ENCODE results near the gene PALMD.

The PALMD gene

GRCh38 chr1:99674115-99675064, 28.5 kb downstream of the PALMD start:
- H3K27ac ChIP-seq = no peak overlapping the region

GRCh38 chr1:99675292-99675691, 29.4 kb downstream of the PALMD start:
- Histone ChIP-seq H3K4me3 (no peak overlapping the region), H3K27ac (no peak overlapping the region)
- no peak for DNase-seq (ENCODE audit: low spot score)
- TF ChIP-seq, protein P1, sequence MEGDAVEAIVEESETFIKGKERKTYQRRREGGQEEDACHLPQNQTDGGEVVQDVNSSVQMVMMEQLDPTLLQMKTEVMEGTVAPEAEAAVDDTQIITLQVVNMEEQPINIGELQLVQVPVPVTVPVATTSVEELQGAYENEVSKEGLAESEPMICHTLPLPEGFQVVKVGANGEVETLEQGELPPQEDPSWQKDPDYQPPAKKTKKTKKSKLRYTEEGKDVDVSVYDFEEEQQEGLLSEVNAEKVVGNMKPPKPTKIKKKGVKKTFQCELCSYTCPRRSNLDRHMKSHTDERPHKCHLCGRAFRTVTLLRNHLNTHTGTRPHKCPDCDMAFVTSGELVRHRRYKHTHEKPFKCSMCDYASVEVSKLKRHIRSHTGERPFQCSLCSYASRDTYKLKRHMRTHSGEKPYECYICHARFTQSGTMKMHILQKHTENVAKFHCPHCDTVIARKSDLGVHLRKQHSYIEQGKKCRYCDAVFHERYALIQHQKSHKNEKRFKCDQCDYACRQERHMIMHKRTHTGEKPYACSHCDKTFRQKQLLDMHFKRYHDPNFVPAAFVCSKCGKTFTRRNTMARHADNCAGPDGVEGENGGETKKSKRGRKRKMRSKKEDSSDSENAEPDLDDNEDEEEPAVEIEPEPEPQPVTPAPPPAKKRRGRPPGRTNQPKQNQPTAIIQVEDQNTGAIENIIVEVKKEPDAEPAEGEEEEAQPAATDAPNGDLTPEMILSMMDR (IDR thresholded peaks at IDR 0.05) = no peak

More at GRCh38 chr1:99674115-99675064, 28.5 kb downstream of the PALMD start:
- TF ChIP-seq, protein P1 (IDR thresholded peaks at IDR 0.05) = no peak
- DNase-seq (ENCODE audit: low spot score) = no peak
- H3K4me3 ChIP-seq = no peak overlapping the region

- TF ChIP-seq, protein P1 (IDR thresholded peaks at IDR 0.05) = no peak
- no peak overlapping the region for H3K27ac ChIP-seq
- no peak for DNase-seq (ENCODE audit: low spot score)
- no peak overlapping the region for H3K4me3 ChIP-seq
Observed at GRCh38 chr1:99675994-99676393, 30.1 kb downstream of the PALMD start.

- Histone ChIP-seq H3K27ac (no peak overlapping the region), H3K4me3 (no peak overlapping the region)
- no peak for DNase-seq (ENCODE audit: low spot score)
- TF ChIP-seq, protein P1 (IDR thresholded peaks at IDR 0.05) = no peak
Observed at GRCh38 chr1:99676876-99677275, 31.0 kb downstream of the PALMD start.

DNA sequence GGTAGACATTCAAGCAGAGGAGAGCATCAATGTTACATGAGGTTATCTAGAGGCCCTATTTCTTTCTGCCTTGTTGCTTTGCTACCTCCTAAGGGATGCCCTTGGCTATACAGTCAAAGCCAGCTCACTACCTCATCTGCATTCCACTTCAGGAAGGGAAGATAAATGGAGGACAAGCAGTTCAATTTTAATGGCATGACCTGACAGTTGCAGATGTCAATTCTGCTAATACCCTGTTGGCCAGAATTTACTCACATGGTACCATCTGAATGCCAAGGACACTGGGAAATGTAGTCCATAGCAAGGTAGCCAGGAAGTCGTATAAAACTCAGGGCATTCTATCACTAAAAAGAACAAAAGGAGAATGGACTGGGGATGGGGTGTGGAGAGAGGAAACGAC, 31.5 kb downstream of the PALMD start:
- DNase-seq (ENCODE audit: low spot score) = no peak
- H3K27ac ChIP-seq = no peak overlapping the region
- TF ChIP-seq, protein P1 (IDR thresholded peaks at IDR 0.05) = no peak
- H3K4me3 ChIP-seq = no peak overlapping the region

- no peak for DNase-seq (ENCODE audit: low spot score)
- TF ChIP-seq, protein P1 (IDR thresholded peaks at IDR 0.05) = no peak
- Histone ChIP-seq H3K4me3 (no peak overlapping the region), H3K27ac (no peak overlapping the region)
Observed at GRCh38 chr1:99680270-99680669, 34.4 kb downstream of the PALMD start.

DNA sequence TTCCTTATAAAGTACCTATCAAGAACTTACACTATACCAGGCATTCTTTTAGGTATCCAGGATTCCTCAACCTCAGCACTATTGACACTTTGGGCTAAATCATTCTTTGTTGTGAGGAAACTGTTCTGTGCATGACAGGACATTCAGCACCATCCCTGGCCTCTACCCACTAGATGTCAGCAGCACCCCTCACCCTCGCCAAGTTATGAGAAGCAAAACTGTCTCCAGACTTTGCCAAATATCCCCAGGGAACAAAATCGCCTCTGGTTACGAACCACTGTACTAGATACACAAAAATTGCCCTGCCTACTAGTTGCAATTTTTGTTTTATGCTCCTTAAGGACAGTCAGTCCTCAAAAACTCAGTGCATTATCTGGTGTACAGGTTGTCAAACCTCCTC, 35.7 kb downstream of the PALMD start:
- TF ChIP-seq, protein P1 (IDR thresholded peaks at IDR 0.05) = no peak
- DNase-seq (ENCODE audit: low spot score) = no peak
- Histone ChIP-seq H3K4me3 (no peak overlapping the region), H3K27ac (no peak overlapping the region)

Measured in coronary artery (tissue), 2 donors.